Hippocampal formation (tissue), 2 donors: ENCODE measurements around the gene ALOX12B.

Experiments
- DNase-seq, 2 donors: peaks; one replicate each; lab custom pipeline; 2025; lab: John Stamatoyannopoulos, UW

The ALOX12B gene

GRCh38 chr17:8087075-8087951, at the start of gene ALOX12B:
Gene ALOX12B (minus strand): TSS chr17:8087716. CDS start chr17:8087442, 274 bp downstream.
- DNase-seq = no peak

GRCh38 chr17:8133941-8134340, 46.4 kb upstream of the ALOX12B start:
- no peak for DNase-seq

GRCh38 chr17:8133399-8133798, 45.9 kb upstream of the ALOX12B start:
- DNase-seq = no peak

- DNase-seq = no peak
Measured at GRCh38 chr17:8131844-8132441, 44.4 kb upstream of the ALOX12B start.

GRCh38 chr17:8128125-8128784, 40.7 kb upstream of the ALOX12B start:
- DNase-seq = no peak

- DNase-seq = peak in 1 of 2 donors; percentile 21
Measured at GRCh38 chr17:8126491-8127066, 39.1 kb upstream of the ALOX12B start.

GRCh38 chr17:8125947-8126490, 38.5 kb upstream of the ALOX12B start:
- peak in 1 of 2 donors; percentile 51 for DNase-seq

GRCh38 chr17:8125154-8125946, 37.8 kb upstream of the ALOX12B start:
- DNase-seq = peak; percentile 36 to 72

GRCh38 chr17:8124350-8125153, 37.0 kb upstream of the ALOX12B start:
- DNase-seq = no peak

- no peak for DNase-seq
Measured at GRCh38 chr17:8123695-8124349, 36.3 kb upstream of the ALOX12B start, which contains the start of gene HES7. Gene HES7 (minus strand): TSS chr17:8124106. CDS start chr17:8124084, 22 bp downstream.

GRCh38 chr17:8122924-8123694, 35.6 kb upstream of the ALOX12B start:
- no peak for DNase-seq

GRCh38 chr17:8122422-8122923, 35.0 kb upstream of the ALOX12B start:
- DNase-seq = no peak

GRCh38 chr17:8121681-8122421, 34.3 kb upstream of the ALOX12B start:
- DNase-seq = peak; percentile 68 to 74

GRCh38 chr17:8121407-8121680, 33.8 kb upstream of the ALOX12B start:
- DNase-seq = no peak

GRCh38 chr17:8120520-8121406, 33.2 kb upstream of the ALOX12B start:
- peak in 1 of 2 donors; percentile 33 for DNase-seq

GRCh38 chr17:8119581-8120519, 32.3 kb upstream of the ALOX12B start:
- peak; percentile 75 to 83 for DNase-seq
